ENCODE measurements around the gene TBC1D32.
A peak's percentile ranks its signal among the peaks of the same experiment; 100 is the strongest.
"Not testable (repeated sequence)": the region's sequence is repeated elsewhere in the genome, so short reads cannot be mapped to it uniquely, and the experiment has no call there.

Gene TBC1D32

GRCh38 chr6:121110733-121111132 is 223.5 kb downstream of the TBC1D32 start:
- DNase-seq, result no peak

DNA sequence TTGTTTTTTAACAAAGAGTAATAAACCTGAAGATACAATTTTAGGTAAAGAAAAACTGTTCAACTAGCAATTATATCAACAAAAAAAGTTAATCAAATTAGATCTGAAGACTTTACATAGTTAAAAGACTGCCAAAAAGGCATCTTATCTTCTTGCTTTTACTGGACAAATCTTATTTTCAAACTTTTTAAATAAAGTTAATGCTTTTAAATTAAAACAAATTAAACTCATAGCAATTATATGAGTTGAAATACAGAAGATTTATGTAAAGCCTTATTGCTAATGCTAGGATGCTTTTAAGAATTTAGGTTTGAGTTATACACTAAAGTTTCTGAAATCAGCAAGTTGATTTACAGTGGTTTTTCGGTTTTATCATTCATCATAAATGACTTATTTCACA is 227.3 kb downstream of the TBC1D32 start:
- DNase-seq, result no peak

DNA sequence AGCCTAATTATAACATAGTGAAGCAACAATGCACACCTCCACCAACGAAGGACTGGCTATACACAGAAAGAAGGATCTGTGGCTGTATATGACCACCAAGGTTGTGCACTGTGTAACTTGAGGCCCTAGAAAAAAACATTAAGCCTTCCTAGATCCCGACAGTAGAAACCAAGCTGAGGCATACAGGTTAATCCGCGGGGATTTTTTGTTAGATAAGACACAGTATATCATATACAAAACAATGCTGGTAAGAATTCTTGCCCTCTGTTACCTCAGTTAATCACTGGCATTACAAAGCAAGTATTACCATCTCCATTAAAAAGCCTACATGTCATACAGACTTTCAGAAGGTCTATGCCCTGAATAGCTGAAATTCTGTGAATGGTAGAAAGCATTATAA is 228.8 kb downstream of the TBC1D32 start:
- no peak for DNase-seq

GRCh38 chr6:121093928-121094327 is 240.4 kb downstream of the TBC1D32 start:
- DNase-seq, result peak; percentile 2

GRCh38 chr6:121090492-121090891 is 243.8 kb downstream of the TBC1D32 start:
- no peak for DNase-seq

DNA sequence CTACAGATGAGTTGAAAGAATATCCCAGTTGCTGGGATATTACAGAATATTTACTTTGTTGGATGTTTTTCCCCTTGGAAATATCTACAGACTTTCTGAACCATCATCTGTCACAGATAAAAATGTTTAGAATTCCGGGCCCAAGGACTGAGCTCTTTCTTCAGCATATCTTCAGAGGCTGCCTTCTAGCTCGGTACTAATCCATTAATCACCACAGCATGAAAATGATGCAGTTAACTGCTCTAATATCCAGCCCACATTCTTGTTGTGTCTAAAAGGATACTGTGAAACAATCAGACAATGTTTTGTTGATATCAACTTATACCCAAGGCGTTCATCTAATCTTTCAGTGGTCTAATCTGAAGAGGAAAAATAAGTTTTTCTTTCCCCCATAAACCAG is 247.4 kb downstream of the TBC1D32 start:
- DNase-seq, result no peak

- DNase-seq, result no peak
Observed at GRCh38 chr6:121076119-121076518, 258.2 kb downstream of the TBC1D32 start.

- not testable (repeated sequence) for DNase-seq
Observed at GRCh38 chr6:121068749-121069148, 265.5 kb downstream of the TBC1D32 start.

DNA sequence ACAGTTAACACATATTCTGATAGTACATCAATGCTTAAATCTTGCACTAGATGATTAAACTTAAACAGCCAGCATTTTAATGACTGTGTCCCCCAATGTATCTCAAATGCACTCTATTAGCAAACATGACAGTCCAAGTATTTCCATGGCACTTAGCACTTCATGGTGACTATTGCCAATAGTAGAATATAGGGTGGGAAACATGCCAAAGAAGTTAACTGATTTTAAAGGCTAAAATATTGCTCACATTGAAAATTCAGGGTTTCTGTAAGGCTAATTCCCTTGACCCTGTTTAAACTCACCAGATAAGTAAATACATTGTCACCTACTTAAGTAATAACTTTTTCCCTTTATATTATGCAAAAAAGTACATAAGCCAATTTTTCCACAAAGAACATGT is 266.9 kb downstream of the TBC1D32 start:
- DNase-seq, result no peak

DNA sequence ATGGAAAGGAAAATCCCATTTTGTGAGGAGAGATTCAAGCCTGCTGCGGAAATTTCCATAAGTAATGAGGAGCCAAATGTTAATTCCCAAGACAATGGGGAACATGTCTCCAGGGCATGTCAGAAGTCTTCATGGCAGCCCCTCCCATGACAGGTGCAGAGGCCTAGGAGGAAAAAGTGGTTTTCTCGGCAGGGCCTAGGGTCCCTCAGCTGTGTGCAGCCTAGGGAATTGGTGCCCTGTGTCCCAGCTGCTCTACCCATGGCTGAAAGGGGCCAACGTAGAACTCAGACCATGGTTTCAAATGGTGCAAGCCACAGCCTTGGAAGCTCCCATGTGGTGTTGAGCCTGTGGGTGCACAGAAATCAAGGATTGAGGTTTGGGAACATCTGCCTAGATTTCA is 269.9 kb downstream of the TBC1D32 start:
- no peak for DNase-seq

DNA sequence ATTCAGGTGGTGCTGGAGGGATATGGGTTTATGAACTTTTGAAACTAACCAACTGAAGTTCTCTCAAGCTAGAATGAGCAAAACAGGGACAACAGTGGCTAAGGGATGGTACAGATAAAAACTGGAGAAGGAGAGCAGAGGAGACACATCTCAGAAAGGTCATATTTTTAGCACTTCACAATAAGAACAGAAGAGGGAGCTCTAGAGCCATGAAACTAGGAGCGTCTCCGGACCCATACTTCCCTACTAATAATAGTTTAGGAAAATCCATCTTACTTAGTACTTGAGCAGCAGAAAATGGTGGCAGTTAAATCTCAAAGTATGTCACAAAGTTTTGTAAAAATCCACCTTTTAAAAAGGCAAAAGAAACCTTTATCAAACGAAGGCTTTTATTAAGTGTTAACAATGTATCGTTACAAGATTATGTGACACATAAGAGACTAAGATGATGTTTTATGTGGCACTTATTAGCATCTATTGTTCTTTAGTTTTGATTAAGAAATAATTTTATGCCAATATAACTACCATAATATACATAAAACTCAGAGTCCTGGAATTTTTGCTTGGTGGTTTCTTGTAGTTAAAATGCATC is 278.6 kb downstream of the TBC1D32 start:
- DNase-seq, result peak; percentile 6

DNA sequence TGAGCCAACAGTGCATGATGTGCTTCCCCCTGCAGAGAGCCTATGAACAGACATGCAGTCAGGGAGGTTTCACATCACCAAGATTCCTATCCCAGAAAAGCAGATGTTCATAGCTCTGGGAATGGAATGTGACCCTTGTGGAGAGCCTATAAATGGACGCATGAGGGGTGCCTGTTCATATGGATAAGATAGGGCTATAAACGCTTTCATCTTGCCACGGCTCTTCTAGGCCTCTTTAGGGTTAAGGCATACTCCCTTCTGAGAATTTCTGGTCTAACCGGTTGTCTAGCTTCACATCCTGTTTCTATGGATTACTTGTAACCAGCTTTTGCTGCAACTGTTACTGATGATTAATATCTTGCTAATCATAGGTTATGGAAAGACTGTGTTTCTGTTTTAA is 285.7 kb downstream of the TBC1D32 start:
- DNase-seq, result not testable (repeated sequence)

DNA sequence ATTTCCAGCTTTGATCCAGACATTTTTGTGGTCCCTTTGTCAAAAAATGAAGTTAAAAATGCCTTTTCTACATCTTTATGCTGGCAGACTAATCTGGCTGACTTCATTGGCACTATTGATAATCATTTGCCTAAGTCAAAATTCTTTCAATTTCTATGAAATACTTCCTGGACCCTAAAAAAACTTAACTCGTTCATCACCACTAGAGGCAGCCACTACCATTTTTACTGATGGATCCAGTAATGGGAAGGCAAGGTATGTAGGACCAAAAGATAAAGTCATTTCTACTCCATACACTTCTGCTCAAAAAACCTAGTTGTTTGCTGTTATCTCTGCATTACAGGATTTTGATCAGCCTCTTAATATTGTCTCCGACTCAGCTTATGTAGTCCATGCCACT is 289.4 kb downstream of the TBC1D32 start:
- DNase-seq, result not testable (repeated sequence)

DNA sequence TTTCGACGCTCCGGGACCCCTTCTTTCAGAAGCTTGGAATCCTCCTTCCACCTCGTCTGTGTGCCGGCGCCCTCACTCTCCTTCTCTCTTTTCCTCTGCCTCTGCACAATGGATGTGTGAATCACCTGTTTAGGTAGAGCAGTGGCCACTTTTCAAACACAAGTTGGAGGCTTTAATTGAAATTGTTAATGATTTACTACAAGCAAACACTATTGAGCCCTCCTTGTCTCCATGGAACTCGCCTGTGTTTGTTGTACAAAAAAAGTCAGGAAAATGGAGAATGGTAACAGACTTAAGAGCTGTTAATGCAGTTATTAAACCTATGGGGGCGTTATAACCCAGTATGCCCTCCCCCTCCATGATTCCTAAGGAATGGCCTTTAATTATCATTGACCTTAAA is 290.6 kb downstream of the TBC1D32 start:
- not testable (repeated sequence) for DNase-seq

GRCh38 chr6:121043211-121043610 is 291.1 kb downstream of the TBC1D32 start:
- DNase-seq, result not testable (repeated sequence)

DNA sequence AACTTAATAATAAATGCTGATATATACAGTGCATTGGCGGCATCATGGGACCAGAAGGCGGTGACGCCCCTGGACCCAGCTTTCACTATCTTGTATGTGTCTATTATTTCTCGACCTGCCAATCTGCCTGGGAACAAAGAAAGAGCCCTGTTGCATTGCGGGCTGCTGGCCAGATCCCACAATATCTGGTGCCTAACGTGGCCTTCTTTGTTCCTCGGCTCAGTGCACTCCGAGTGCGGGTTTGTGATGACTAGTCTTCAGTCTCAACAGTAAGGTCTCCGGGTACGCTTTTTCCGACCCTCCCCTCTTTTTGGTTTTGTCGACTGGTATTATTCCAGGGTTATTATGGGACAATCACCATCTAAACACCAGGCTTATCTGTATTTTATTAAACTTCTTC is 291.5 kb downstream of the TBC1D32 start:
- no peak for DNase-seq

DNA sequence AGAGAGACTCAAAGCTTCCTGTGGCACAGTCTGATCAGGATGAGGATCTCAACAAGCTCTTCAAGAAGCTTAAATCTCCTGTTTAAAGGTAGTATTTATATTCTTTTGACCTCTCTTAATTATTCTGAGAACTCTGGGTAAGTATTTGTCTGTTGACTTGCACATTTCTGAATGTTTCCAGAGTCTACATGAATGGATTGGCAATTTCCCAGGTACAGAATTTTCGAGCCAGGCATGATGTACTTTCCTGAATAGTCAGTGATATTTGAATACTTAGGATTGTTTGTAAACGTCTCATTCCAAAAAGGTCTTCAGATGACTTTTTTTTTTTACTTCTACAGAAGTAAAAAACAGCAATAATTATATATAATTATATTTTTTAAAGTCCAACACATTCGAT is 293.4 kb downstream of the TBC1D32 start:
- no peak for DNase-seq

DNA sequence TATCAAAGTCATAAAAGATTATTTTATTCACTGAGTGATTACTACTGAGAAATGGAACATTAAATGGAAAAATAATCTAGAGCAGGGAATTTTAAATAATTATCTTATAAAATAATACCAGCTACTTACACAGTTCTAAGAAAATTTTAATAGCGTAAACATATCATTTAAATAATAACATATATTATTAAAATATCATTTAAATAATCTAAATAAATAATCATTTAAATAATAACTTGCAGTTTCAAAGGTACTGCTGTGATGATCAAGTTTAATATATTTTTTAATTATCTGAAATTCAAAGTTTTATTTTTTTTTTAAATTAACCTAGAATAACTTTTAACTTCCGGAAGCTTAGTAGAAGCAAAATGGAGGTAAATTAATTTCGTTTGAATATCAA is 301.2 kb downstream of the TBC1D32 start:
- DNase-seq, result no peak

DNA sequence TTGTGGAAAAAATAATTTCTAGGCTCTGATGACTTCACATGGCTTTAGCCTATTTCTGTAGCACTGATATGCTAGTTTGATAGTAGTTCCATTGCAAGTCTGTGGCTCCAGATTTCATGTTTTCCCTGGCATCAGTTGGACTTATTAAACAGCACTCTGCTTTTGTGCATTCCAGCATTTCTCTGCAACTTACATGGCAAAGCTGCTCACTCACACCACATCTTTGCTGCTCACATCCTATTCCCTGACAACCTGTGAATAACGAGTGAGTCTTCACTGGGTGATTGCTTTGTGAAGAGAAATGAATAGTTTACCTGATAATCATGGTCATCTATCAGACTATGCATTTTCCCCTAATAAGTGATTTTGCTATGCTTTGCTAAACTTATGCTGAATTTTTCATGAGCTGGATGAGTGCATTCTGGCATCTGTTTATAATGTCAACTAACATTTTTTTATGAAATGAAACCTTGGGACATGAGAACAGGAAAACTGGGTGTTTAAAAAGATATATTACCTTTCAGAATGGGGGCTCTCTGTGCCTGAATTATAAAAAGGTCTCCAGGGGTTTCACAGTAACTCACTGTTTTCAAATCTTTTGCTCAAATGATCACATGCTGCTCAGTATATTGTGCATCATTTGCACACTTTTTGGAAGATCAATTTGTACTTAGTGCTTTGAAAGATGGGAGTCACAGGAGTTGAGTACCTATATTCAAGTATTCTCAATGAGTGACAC is 301.8 kb downstream of the TBC1D32 start:
- DNase-seq, result no peak
